SU-DHL-6 (cell line): ENCODE data around the gene MUSTN1.

Experiments used
- H2AFZ ChIP-seq: fragments of 200-600 bp; sonication (generic); 2 replicates; pipeline ENCODE4 v1.6.1; 2014; ENCODE audit warnings: low read depth, mild to moderate bottlenecking, moderate library complexity, mixed read lengths, antibody characterized with exemption, low read length; ENCODE audit not compliant: severe bottlenecking
- H3F3A ChIP-seq: fragments of 200-600 bp; shearing (Covaris generic); 2 replicates; pipeline ENCODE4 v1.6.0; 2016; ENCODE audit warnings: antibody characterized with exemption, mild to moderate bottlenecking; ENCODE audit not compliant: insufficient read depth
- H3K27ac ChIP-seq: fragments of 200-600 bp; sonication (generic); 2 replicates; pipeline ENCODE4 v1.5.1; 2016; ENCODE audit warnings: low read depth, mild to moderate bottlenecking, low read length, moderate library complexity, mixed read lengths
- H3K27me3 ChIP-seq: fragments of 200-600 bp; sonication (generic), shearing (Covaris generic); 2 replicates; pipeline ENCODE4 v1.6.0; 2014; ENCODE audit warnings: mild to moderate bottlenecking, low read length
- H3K36me3 ChIP-seq: fragments of 200-600 bp; sonication (generic); 2 replicates; pipeline ENCODE4 v1.6.1; 2014; ENCODE audit warnings: mild to moderate bottlenecking, low read length, mixed read lengths
- H3K4me2 ChIP-seq: fragments of 300-600, 200-600 bp; shearing (Covaris generic), sonication (generic); 2 replicates; pipeline ENCODE4 v1.6.0; 2014; ENCODE audit warnings: low read length, low read depth, mild to moderate bottlenecking; ENCODE audit not compliant: poor library complexity, severe bottlenecking
- H3K4me3 ChIP-seq: fragments of 200-600 bp; sonication (generic); 2 replicates; pipeline ENCODE4 v1.5.1; 2014; ENCODE audit warnings: antibody characterized with exemption, low read length, mild to moderate bottlenecking, mixed read lengths; ENCODE audit not compliant: insufficient read depth, poor library complexity, severe bottlenecking
- H3K79me2 ChIP-seq: fragments of 200-600 bp; sonication (generic); 2 replicates; pipeline ENCODE4 v1.6.1; 2014; ENCODE audit warnings: mild to moderate bottlenecking, low read length, moderate library complexity; ENCODE audit not compliant: insufficient read depth
- H3K9ac ChIP-seq: fragments of 200-600 bp; sonication (generic); 2 replicates; pipeline ENCODE4 v1.7.0; 2014; ENCODE audit warnings: mild to moderate bottlenecking, low read length
- H3K9me2 ChIP-seq: fragments of 200-600 bp; sonication (generic); replicated peaks from 2 replicates; pipeline ENCODE4 v1.6.1; 2014; ENCODE audit warnings: low read length; ENCODE audit not compliant: insufficient read depth
- H3K9me3 ChIP-seq: fragments of 200-600 bp; sonication (generic); 2 replicates; pipeline ENCODE4 v1.6.1; 2014; ENCODE audit warnings: low read length, mixed read lengths; ENCODE audit not compliant: insufficient read depth
- H4K20me1 ChIP-seq: fragments of 200-600 bp; sonication (generic); 2 replicates; pipeline ENCODE4 v1.6.1; 2014; ENCODE audit warnings: low read depth, mild to moderate bottlenecking, antibody characterized with exemption, low read length, moderate library complexity, mixed read lengths
- EZH2phosphoT487 ChIP-seq: fragments of 200-600 bp; sonication (generic), shearing (Covaris generic); conservative IDR thresholded peaks from 2 replicates; pipeline ENCODE4 v1.6.1; 2018; ENCODE audit warnings: mild to moderate bottlenecking, antibody characterized with exemption, low read length, moderate library complexity, mixed read lengths
- TF ChIP-seq, protein P1 (sequence below): fragments of 200-600 bp; sonication (generic); IDR thresholded peaks from one replicate; pipeline ENCODE4 v1.5.1; 2017; ENCODE audit warnings: antibody characterized with exemption, mild to moderate bottlenecking, low read length, moderate library complexity; ENCODE audit not compliant: insufficient read depth, poor library complexity, severe bottlenecking

The MUSTN1 gene

DNA sequence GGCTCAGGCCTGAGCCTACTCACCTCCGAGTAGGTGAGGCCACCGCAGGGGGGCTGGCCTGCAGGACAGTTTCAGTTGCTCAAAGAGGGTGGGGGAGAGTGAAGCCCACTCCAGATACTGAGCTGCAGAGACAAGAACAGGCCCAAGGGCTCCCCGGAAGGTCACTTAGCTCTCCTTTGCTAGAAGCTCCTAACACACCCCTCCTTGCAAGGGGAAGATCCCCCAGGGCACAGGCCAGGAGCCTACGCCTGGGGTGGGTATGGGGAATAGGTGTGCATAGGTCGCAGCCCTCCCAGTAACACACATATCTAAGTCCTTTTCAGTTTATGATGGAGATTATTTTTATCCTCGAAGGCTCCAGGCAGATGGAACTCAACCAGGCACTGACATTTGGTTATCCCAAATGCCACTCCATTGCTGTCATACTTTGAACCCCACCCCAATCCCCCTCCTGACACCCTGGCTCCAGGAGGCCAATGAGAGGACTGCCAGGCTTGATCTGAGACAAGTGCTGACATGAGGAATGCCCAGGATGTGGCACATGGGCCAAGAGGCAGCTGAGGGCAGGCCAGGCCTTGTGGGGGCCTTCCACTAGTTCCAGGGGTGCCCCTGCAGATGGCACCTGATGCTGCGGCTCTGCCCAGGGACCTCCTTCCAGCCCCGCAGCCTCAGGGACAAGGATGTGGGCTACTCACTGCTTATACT is 1.1 kb upstream of the MUSTN1 start:
- no peak overlapping the region for H3K4me2 ChIP-seq
- H3K79me2 ChIP-seq, result no peaks in the 10 kb centered on the region
- H2AFZ ChIP-seq, result no peak overlapping the region
- no peaks in the 10 kb centered on the region for H3K9me2 ChIP-seq
- no peak overlapping the region for H3K4me3 ChIP-seq
- H3K27ac ChIP-seq, result no peak overlapping the region
- no peaks in the 10 kb centered on the region for H3K9me3 ChIP-seq
- H3F3A ChIP-seq, result no peaks in the 10 kb centered on the region
- H3K36me3 ChIP-seq, result no peaks in the 10 kb centered on the region
- H3K27me3 ChIP-seq, result no peaks in the 10 kb centered on the region
- no peaks in the 10 kb centered on the region for H4K20me1 ChIP-seq
- TF ChIP-seq, protein P1, sequence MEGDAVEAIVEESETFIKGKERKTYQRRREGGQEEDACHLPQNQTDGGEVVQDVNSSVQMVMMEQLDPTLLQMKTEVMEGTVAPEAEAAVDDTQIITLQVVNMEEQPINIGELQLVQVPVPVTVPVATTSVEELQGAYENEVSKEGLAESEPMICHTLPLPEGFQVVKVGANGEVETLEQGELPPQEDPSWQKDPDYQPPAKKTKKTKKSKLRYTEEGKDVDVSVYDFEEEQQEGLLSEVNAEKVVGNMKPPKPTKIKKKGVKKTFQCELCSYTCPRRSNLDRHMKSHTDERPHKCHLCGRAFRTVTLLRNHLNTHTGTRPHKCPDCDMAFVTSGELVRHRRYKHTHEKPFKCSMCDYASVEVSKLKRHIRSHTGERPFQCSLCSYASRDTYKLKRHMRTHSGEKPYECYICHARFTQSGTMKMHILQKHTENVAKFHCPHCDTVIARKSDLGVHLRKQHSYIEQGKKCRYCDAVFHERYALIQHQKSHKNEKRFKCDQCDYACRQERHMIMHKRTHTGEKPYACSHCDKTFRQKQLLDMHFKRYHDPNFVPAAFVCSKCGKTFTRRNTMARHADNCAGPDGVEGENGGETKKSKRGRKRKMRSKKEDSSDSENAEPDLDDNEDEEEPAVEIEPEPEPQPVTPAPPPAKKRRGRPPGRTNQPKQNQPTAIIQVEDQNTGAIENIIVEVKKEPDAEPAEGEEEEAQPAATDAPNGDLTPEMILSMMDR, result no peak
- TF ChIP-seq EZH2phosphoT487, result no peak
- no peak overlapping the region for H3K9ac ChIP-seq

DNA sequence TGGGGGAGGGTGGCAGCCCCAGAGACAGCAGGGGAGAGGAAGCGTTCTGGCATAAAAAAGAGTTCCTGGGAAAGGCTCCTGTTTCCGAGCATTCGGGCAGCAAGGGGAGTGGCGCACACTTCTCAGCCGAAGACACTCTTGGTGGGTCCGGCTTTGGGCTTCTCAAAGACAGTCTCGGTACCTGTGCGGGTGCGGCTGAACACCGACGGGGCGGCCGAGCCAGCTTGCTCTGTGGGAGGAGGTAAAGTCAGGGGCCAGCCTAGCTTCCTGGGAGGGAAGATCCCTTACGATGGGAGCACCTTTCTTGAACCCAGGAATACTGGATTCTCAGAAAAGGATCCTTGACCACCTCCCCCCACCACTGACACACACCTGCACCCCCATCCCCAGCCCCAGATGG is 1.6 kb downstream of the MUSTN1 start:
- Histone ChIP-seq H4K20me1 (no peaks in the 10 kb centered on the region), H3F3A (no peaks in the 10 kb centered on the region), H3K27me3 (no peaks in the 10 kb centered on the region), H3K9ac (no peak overlapping the region), H2AFZ (no peak overlapping the region), H3K9me3 (no peaks in the 10 kb centered on the region), H3K36me3 (no peaks in the 10 kb centered on the region), H3K9me2 (no peaks in the 10 kb centered on the region), H3K4me2 (no peak overlapping the region), H3K4me3 (no peak overlapping the region), H3K27ac (no peak overlapping the region), H3K79me2 (no peaks in the 10 kb centered on the region)
- TF ChIP-seq, protein P1, result no peak
- TF ChIP-seq EZH2phosphoT487, result no peak

DNA sequence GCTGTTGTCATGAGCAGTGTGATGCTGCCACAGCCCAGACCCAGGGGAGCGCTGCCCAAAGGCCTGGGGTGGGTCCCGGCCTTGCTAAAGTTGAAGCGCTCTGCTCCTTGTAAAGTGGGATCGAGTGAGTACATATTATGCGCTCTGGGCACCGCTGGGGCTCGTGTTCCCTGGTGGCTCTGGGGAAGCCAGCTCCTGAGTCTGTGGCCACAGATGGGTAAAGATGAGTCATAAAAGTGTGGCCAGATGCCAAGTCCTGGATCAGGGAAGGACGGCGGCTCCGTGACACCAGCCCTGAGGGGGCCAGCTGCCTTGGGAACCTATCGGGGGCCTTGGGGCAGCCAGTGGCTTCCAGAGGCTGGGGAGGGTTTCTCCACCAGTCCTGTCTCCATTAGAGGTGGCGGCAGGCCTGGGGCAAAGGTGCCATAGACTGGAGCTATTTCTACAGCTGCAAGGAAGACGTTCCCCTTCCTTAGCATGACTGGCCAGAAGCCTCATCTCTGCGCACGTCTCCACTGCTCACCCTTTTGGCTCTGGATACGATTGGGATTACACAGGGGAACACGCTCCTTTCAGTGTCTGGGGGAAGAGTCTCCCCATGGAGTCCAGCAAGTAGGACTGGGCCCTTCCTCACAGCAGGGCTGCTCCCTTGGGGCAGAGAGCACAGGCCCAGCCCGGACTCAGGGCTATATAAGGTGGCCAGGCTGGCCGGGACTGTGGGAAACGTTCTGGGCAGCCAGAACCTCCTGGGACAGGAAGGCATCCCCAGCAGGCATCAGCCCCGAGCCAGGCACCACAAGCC is 3.1 kb downstream of the MUSTN1 start:
- H3K79me2 ChIP-seq, result no peaks in the 10 kb centered on the region
- H4K20me1 ChIP-seq, result no peaks in the 10 kb centered on the region
- H3K27me3 ChIP-seq, result no peaks in the 10 kb centered on the region
- H3K9me3 ChIP-seq, result no peaks in the 10 kb centered on the region
- H3K27ac ChIP-seq, result no peak overlapping the region
- H3K9me2 ChIP-seq, result no peaks in the 10 kb centered on the region
- TF ChIP-seq, protein P1, result no peak
- no peak for TF ChIP-seq EZH2phosphoT487
- no peak overlapping the region for H3K4me3 ChIP-seq
- no peak overlapping the region for H3K4me2 ChIP-seq
- H2AFZ ChIP-seq, result no peak overlapping the region
- no peak overlapping the region for H3K9ac ChIP-seq
- H3F3A ChIP-seq, result no peaks in the 10 kb centered on the region
- H3K36me3 ChIP-seq, result no peaks in the 10 kb centered on the region
